ENCODE measurements around the gene AHNAK. TPM values are rescaled to one million over a fixed set of nuclear protein-coding genes. Genes with fewer than 3 reads are reported as not detected.
A peak's percentile ranks its signal among the peaks of the same experiment; 100 is the strongest.

Gene AHNAK
- 100 to 1,000 TPM; 458 to 631 TPM for total RNA-seq

- Histone ChIP-seq H3K9me3 (no peaks in the 10 kb centered on the region), H3K27me3 (no peaks in the 10 kb centered on the region), H3K36me3 (no peaks in the 10 kb centered on the region), H3K27ac (peak within 1 kb of the TSS; percentile 96), H3K9ac (ENCODE audit: low read depth in 2 of 2, low read length in 2 of 2) (peak within 1 kb of the TSS; percentile 99), H3K4me3 (peak within 1 kb of the TSS; percentile 67), H3K4me1 (peaks cover 41% of the 10 kb centered on the region)
- intact Hi-C loops (cut with DNase I), result no loop called here
- peak; percentile 92 for DNase-seq
- TF ChIP-seq CTCF (IDR thresholded peaks at IDR 0.05), result no peak
Measured at GRCh38 chr11:62546244-62546928, at the start of gene AHNAK. TSS of gene AHNAK (minus strand) at chr11:62546806. CDS start at chr11:62536098, 10,708 bp downstream.

GRCh38 chr11:62595124-62595523, 48.5 kb upstream of the AHNAK start:
- H3K36me3 ChIP-seq, result peaks cover 6% of the 10 kb centered on the region
- DNase-seq, result no peak
- no peaks in the 10 kb centered on the region for H3K27me3 ChIP-seq
- H3K9me3 ChIP-seq, result no peaks in the 10 kb centered on the region
- intact Hi-C loops (cut with DNase I), result loop anchor here (10.0 kb wide), 1 partner anchor 100 kb away; no protein-coding TSS in a partner anchor
- H3K4me1 ChIP-seq, result peaks cover 18% of the 10 kb centered on the region
- TF ChIP-seq CTCF (IDR thresholded peaks at IDR 0.05), result no peak
- no peak overlapping the region for H3K9ac ChIP-seq (ENCODE audit: low read depth in 2 of 2, low read length in 2 of 2)
- no peak overlapping the region for H3K4me3 ChIP-seq
- no peak overlapping the region for H3K27ac ChIP-seq

- Histone ChIP-seq H3K4me3 (no peak overlapping the region), H3K27me3 (no peaks in the 10 kb centered on the region), H3K36me3 (peaks cover 6% of the 10 kb centered on the region), H3K4me1 (peaks cover 20% of the 10 kb centered on the region), H3K9me3 (no peaks in the 10 kb centered on the region), H3K27ac (no peak overlapping the region), H3K9ac (ENCODE audit: low read depth in 2 of 2, low read length in 2 of 2) (no peak overlapping the region)
- intact Hi-C loops (cut with DNase I), result loop anchor here (10.0 kb wide), 1 partner anchor 101 kb away; no protein-coding TSS in a partner anchor
- DNase-seq, result peak; percentile 88
- peak; percentile 64 for TF ChIP-seq CTCF (IDR thresholded peaks at IDR 0.05)
Measured at GRCh38 chr11:62593434-62594044, 46.9 kb upstream of the AHNAK start.

- H3K27ac ChIP-seq, result no peak overlapping the region
- H3K9ac ChIP-seq (ENCODE audit: low read depth in 2 of 2, low read length in 2 of 2), result peak overlapping the region in 1 of 2 donors; percentile 96
- H3K27me3 ChIP-seq, result no peaks in the 10 kb centered on the region
- H3K4me3 ChIP-seq, result no peak overlapping the region
- no peaks in the 10 kb centered on the region for H3K9me3 ChIP-seq
- peaks cover 20% of the 10 kb centered on the region for H3K4me1 ChIP-seq
- no peak for DNase-seq
- intact Hi-C loops (cut with DNase I), result loop anchor here (10.0 kb wide), 1 partner anchor 102 kb away; no protein-coding TSS in a partner anchor
- H3K36me3 ChIP-seq, result peaks cover 3% of the 10 kb centered on the region
- no peak for TF ChIP-seq CTCF (IDR thresholded peaks at IDR 0.05)
Measured at GRCh38 chr11:62592989-62593421, 46.4 kb upstream of the AHNAK start.

DNA sequence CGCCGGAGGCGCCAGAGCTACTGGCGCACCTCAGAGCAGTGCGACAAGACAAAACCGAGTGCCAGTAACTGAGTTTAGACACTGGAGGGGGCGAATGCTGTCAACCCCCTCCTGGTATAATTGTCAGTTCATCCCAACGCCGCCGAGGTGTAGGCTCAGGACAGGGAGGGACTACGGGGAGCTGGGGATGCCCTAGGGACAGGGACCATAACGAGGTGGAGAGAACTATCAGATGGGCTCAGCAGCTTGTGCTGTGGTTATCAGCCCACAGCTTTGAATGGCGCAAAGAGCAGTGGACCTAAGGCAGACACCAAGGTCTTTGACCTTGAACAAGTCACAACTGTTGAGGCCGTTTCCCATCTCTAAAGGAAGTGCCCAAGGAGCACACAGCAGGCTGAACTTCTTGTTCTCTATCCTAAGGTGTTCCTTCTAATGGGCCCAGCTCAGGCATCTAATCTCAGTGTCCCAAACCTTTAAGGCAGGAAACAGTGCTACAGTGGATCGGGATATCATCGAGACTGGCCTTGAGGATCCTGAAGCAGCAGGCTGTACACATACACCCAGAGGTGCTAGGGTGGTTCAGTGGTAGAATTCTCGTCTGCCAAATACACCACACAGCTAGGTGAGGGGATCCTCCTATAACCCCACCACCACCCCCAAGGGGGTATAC, 45.7 kb upstream of the AHNAK start:
- H3K4me3 ChIP-seq, result peak overlapping the region; percentile 54
- no peak for TF ChIP-seq CTCF (IDR thresholded peaks at IDR 0.05)
- H3K36me3 ChIP-seq, result no peaks in the 10 kb centered on the region
- peaks cover 20% of the 10 kb centered on the region for H3K4me1 ChIP-seq
- intact Hi-C loops (cut with DNase I), result loop anchor here (10.0 kb wide), 1 partner anchor 103 kb away; no protein-coding TSS in a partner anchor
- no peaks in the 10 kb centered on the region for H3K9me3 ChIP-seq
- H3K27me3 ChIP-seq, result no peaks in the 10 kb centered on the region
- peak overlapping the region; percentile 45 to 96 for H3K9ac ChIP-seq (ENCODE audit: low read depth in 2 of 2, low read length in 2 of 2)
- DNase-seq, result no peak
- H3K27ac ChIP-seq, result peak overlapping the region; percentile 94
